Tibial artery (tissue), 4 donors: ENCODE measurements around the gene DYSF.

Source experiments
- DNase-seq, 2 donors: peaks; one replicate each; pipeline ENCODE4 v3.0.0-alpha.2; 2019
- H3K27ac ChIP-seq, 2 donors: fragments of 200-600 bp; sonication (generic) in 1 of 2; 1 replicate in 1 of 2; 2 replicates in 1 of 2; pipeline ENCODE4 v1.5.1; 2018 to 2019; ENCODE audit warnings: mild to moderate bottlenecking in 1 of 2
- H3K27me3 ChIP-seq, 2 donors: fragments of 200-600 bp; sonication (generic) in 1 of 2; one replicate each; pipeline versions ENCODE4 v1.5.1 to v1.6.0; 2016 to 2019
- H3K36me3 ChIP-seq, 3 donors: fragments of 200-600 bp; sonication (generic) in 2 of 3; one replicate each; pipeline ENCODE4 v1.5.1; 2016 to 2019; ENCODE audit warnings: mild to moderate bottlenecking in 2 of 3
- H3K4me1 ChIP-seq, 4 donors: fragments of 200-600 bp; sonication (generic) in 2 of 4; 1 replicate in 3 of 4; 2 replicates in 1 of 4; pipeline ENCODE4 v1.5.1; 2016 to 2019
- H3K4me3 ChIP-seq, 2 donors: fragments of 200-600 bp; sonication (generic) in 1 of 2; 1 replicate in 1 of 2; 2 replicates in 1 of 2; pipeline ENCODE4 v1.5.1; 2018 to 2019; ENCODE audit warnings: mild to moderate bottlenecking in 2 of 2
- H3K9me3 ChIP-seq, 3 donors: fragments of 200-600 bp; sonication (generic) in 1 of 3; one replicate each; pipeline ENCODE4 v1.5.1; 2016 to 2019
- intact Hi-C: fragments of 100-400 bp; cut with DNase I; formaldehyde crosslinking; loops from one replicate; pipeline ENCODE4 v1.15.0; 2023; ENCODE audit warnings: low total_unique reads
- TF ChIP-seq, protein P1 (sequence below), 2 experiments: fragments of 200-600 bp in 1 of 2; fragments of 450-650 bp in 1 of 2; IDR thresholded peaks; one replicate each; pipeline ENCODE4 v1.5.1; 2017 to 2019; ENCODE audit warnings: antibody characterized with exemption in 2 of 2, mild to moderate bottlenecking in 1 of 2, moderate library complexity in 1 of 2

The DYSF gene

DNA sequence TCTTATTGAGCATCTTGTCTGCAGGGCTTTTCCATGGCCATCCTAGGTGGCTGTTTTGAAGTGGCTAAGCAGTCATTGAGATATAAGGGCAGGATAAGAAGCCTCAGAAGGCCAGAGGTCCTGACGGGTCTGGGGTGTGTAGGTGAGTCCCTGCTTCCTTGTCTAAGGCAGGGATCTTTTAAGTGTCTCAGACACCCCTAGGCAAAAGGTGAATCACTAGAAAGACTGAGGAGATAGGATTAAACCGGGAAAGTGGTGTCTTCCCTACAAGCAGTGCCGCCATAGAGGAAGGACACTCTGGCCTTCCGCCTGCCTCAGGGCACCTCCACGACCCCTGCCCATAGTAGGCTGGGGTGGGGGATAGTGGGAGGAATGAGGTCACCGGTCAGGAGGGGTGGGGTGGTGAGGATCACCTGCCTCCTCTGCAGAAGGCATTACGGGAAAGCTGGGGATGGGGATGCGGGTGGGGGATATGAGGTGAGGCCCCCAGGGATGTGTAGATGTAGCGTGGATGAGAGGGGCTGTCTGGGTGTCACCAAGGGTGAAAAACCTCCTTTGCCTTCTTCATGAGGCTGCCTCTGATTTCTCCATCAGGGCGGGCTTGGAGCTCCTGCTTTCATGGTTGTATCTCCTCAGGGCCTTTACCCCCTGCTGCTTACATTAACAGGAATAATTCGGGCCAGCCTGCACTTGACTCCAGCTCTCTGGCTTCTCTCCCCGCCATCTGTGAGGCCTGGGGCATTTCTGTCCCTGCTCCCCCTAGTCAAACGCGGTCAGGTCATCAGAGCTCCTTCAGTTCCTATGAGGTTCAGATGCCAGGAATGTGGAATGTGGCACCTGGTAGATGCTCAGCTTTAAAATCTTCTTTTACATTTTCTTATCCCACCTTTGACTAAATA lies 244.0 kb downstream of the DYSF start:
- H3K27me3 ChIP-seq: no peaks in the 10 kb centered on the region
- H3K27ac ChIP-seq: no peak overlapping the region
- TF ChIP-seq, protein P1, sequence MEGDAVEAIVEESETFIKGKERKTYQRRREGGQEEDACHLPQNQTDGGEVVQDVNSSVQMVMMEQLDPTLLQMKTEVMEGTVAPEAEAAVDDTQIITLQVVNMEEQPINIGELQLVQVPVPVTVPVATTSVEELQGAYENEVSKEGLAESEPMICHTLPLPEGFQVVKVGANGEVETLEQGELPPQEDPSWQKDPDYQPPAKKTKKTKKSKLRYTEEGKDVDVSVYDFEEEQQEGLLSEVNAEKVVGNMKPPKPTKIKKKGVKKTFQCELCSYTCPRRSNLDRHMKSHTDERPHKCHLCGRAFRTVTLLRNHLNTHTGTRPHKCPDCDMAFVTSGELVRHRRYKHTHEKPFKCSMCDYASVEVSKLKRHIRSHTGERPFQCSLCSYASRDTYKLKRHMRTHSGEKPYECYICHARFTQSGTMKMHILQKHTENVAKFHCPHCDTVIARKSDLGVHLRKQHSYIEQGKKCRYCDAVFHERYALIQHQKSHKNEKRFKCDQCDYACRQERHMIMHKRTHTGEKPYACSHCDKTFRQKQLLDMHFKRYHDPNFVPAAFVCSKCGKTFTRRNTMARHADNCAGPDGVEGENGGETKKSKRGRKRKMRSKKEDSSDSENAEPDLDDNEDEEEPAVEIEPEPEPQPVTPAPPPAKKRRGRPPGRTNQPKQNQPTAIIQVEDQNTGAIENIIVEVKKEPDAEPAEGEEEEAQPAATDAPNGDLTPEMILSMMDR (IDR thresholded peaks at IDR 0.05): no peak
- no peaks in the 10 kb centered on the region for H3K9me3 ChIP-seq
- H3K4me3 ChIP-seq: no peak overlapping the region
- no peaks in the 10 kb centered on the region for H3K36me3 ChIP-seq
- intact Hi-C loops: loop anchor here (10.0 kb wide), 1 partner anchor 447 kb away; the partner anchor contains the start of gene CYP26B1
- H3K4me1 ChIP-seq: peaks cover 16 to 47% (median 30%) of the 10 kb centered on the region in 4 donors
- DNase-seq: peak in 1 of 2 donors; percentile 20

DNA sequence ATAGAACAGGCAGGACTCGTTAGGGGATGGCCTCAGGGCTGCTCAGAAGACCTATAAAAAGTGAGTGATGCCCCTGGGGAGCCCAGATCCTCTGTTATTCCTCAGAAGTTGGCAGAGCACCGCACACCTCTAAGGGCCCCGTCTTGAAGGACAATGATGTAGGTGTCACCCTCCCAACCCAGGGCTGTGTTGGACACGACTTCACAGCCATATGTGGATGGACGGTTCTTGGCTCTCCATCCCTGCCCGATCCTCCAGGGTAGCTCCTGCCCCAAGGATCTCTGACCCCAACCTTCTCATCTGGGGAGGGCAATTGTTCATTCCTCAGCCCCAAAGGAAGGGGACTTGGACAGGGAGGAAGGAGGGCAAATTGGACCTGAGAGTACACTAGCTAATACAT lies 246.1 kb downstream of the DYSF start:
- Histone ChIP-seq H3K27ac (no peak overlapping the region), H3K4me1 (peaks cover 16 to 48% (median 30%) of the 10 kb centered on the region in 4 donors), H3K9me3 (no peaks in the 10 kb centered on the region), H3K36me3 (no peaks in the 10 kb centered on the region), H3K27me3 (no peaks in the 10 kb centered on the region), H3K4me3 (no peak overlapping the region)
- intact Hi-C loops: loop anchor here (10.0 kb wide), 1 partner anchor 445 kb away; the partner anchor contains the start of gene CYP26B1
- TF ChIP-seq, protein P1 (IDR thresholded peaks at IDR 0.05): no peak
- DNase-seq: peak in 1 of 2 donors; percentile 25

DNA sequence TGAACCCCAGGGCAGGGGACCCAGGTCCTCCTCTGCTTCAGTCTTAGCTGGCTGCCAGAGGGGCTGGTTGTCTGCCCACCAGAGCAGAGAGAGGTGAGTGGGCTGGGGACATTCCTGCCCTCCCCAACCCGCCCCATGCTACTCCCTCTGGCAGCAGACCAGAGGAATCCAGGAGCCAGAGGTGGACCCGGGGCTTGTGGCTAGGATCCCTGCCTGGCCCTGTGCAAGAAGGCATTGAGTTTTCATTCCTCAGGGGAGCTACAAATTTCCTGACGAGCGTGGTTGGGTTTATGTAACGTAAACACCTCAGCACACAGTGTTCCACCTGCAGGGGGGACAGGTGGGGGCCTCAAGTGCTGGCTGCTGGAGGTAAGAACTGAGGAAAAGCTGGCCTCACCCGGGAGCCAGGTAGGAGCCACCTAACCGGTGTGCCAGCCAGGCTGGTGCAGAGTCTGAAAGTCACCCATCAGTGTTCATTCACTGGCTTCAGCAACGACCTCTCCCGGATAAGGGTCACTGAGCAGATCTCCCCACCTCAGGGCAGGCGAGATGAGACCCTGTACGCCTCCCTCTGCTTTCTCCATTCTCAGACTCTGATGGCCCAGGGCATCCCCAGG lies 246.8 kb downstream of the DYSF start:
- H3K4me1 ChIP-seq: peaks cover 16 to 49% (median 30%) of the 10 kb centered on the region in 4 donors
- no peak overlapping the region for H3K4me3 ChIP-seq
- H3K36me3 ChIP-seq: no peaks in the 10 kb centered on the region
- no peaks in the 10 kb centered on the region for H3K9me3 ChIP-seq
- peak overlapping the region; percentile 60 to 70 for H3K27ac ChIP-seq
- TF ChIP-seq, protein P1 (IDR thresholded peaks at IDR 0.05): no peak
- no peaks in the 10 kb centered on the region for H3K27me3 ChIP-seq
- peak in 1 of 2 donors; percentile 62 for DNase-seq
- intact Hi-C loops: no loop called here

DNA sequence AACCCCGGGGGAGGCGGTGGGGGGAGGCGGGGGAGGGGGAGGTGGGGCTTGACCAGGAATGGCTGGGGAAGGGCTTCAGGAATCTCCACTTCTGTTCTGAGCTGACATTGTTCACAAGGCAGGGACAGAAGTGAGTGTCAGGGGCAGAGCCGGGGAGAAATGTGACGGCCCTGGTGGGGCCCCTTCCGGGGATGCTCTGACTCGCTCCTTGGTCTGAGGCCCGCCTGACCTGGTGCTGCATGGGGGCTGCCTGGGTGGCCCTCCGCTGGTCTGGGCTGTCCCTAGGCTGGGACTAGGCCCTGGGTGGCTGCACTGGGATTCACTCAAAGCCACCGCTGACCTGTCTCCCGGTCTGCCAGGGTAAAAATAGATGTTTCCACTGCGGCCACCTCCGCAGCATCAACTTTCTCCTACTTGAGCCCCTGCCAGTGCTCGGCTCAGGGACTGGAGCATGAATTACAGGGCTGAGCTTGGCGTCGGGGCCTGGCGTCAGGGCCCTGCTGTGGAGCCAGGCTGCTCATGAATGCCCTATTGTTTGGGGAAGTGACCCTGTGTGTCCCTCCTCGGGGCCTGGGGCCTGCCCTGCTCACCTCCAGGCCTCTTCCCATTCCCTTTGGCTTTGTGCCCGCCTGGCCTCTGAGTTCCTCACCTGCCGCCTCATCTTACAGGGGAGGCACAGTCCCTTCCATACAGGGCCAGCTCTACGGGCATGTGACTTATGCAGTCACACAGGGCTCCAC lies 247.5 kb downstream of the DYSF start:
- H3K27ac ChIP-seq: peak overlapping the region; percentile 60 to 70
- no peak overlapping the region for H3K4me3 ChIP-seq
- TF ChIP-seq, protein P1 (IDR thresholded peaks at IDR 0.05): no peak
- no peaks in the 10 kb centered on the region for H3K9me3 ChIP-seq
- peak; percentile 78 to 91 for DNase-seq
- intact Hi-C loops: no loop called here
- no peaks in the 10 kb centered on the region for H3K27me3 ChIP-seq
- no peaks in the 10 kb centered on the region for H3K36me3 ChIP-seq
- peaks cover 16 to 54% (median 33%) of the 10 kb centered on the region in 4 donors for H3K4me1 ChIP-seq
